Gastrocnemius medialis (tissue), 4 donors: ENCODE data around the gene ZNF598.

Experiments
- POLR2A ChIP-seq, 2 donors: fragments of 450-650 bp; IDR thresholded peaks; one replicate each; pipeline ENCODE4 v1.6.1; 2017; ENCODE audit warnings: antibody characterized with exemption in 2 of 2, mild to moderate bottlenecking in 2 of 2, moderate library complexity in 2 of 2
- TF ChIP-seq, protein P1 (sequence below), 5 experiments: fragments of 450-650 bp in 3 of 5; fragments of 200-600 bp in 2 of 5; sonication (generic) in 2 of 5; IDR thresholded peaks in 4 of 5; conservative IDR thresholded peaks in 1 of 5; 1 replicate in 4 of 5; 2 replicates in 1 of 5; pipeline ENCODE4 v1.5.1; 2016 to 2019; ENCODE audit warnings: antibody characterized with exemption in 5 of 5, mild to moderate bottlenecking in 3 of 5, moderate library complexity in 3 of 5

DNA sequence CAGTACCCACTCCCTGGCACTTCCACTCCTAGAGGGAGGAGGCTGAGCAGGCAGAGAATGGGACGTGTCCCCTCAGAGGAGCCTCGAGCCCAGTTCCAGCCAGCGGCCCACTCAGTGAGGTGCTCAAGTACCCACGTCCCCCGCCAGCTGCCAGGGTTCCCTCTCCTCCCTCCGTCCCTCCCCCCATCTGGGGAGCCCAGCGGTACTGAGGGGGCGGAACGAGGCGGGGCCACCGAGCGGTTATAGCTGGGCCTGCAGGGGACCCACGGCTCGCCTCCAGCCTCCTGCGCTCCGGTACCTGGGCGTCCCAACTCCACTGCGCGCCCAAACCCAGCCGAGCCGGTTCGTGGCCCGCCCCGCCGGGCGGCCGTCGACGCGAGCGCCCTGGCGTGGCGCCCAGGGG is 9.9 kb upstream of the ZNF598 start, which contains the start of gene NPW:
- TF ChIP-seq POLR2A (IDR thresholded peaks at IDR 0.05): no peak
- TF ChIP-seq, protein P1, sequence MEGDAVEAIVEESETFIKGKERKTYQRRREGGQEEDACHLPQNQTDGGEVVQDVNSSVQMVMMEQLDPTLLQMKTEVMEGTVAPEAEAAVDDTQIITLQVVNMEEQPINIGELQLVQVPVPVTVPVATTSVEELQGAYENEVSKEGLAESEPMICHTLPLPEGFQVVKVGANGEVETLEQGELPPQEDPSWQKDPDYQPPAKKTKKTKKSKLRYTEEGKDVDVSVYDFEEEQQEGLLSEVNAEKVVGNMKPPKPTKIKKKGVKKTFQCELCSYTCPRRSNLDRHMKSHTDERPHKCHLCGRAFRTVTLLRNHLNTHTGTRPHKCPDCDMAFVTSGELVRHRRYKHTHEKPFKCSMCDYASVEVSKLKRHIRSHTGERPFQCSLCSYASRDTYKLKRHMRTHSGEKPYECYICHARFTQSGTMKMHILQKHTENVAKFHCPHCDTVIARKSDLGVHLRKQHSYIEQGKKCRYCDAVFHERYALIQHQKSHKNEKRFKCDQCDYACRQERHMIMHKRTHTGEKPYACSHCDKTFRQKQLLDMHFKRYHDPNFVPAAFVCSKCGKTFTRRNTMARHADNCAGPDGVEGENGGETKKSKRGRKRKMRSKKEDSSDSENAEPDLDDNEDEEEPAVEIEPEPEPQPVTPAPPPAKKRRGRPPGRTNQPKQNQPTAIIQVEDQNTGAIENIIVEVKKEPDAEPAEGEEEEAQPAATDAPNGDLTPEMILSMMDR (IDR thresholded peaks at IDR 0.05 in 4 of 5, conservative IDR thresholded peaks at IDR 0.05 in 1 of 5): no peak
